Activated CD8-positive, alpha-beta memory T cell treated with anti-CD3 and anti-CD28 coated beads for 24 hours (primary cell): Measurements from ENCODE around the gene ABCC4.

ENCODE experiments used
- DNase-seq: peaks from one replicate; pipeline ENCODE4 v3.0.0-alpha.2; 2020

Gene ABCC4

GRCh38 chr13:95106562-95106961, 194.7 kb downstream of the ABCC4 start:
- DNase-seq = no peak

DNA sequence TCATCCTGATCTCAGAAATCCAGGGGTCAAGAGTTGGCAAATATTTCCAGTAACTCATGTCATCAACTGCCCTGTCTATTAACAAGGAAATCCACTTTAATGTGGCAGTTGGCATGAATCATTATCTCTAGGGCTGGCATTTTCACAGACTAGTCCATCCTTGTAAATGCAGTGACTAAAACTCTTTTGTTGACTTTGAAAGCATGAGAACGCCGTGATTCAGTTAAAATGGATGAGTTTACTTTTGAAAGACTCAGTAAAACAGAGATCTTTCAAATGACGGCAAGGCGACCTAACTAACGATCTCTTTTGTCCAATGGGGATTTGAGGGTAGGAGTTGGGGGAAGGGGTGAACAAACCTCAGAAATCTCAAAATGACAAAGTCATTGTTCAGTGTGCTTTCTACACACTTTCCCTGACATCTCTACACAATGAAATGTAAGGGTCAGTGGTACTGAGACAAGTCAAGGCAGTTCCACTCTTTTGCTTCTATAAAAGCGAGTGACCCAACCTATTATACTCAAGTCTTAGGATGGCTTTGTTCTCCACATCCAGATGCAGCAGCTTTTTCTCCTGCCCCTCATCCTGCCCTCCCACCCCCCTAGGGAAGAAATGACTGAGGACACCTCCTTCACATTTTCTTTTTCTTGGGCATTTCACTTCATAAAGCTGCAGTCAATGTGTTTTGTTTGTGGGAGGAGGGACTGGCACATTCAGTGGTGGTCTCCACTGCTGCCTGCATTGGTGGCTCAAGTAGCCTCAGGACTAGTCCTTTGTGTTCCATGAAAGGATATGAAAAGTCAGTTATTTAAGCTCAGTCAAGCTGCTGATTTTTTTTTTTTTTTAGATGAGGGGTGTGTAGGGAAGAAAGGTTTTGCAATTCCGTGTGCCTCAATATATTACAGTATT, 200.5 kb downstream of the ABCC4 start:
- DNase-seq = no peak

DNA sequence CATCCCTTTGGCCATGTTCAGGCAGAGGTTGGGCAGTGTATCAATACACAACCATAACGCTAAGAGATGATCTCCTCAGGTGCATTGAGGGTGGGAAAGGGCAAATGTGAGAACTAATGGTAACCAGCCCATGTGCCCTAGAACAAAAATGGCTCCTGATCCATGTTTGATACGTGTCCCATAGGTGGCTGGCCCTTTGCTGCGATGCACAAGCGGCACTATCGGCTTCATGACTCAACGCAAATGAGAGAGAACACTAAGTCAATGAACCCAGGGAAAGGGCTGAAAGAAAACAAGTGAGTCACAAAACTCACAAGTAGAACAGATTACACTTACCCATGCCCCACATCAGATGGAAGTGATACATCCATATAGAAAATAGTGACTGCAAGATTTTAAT, 201.7 kb downstream of the ABCC4 start:
- no peak for DNase-seq

GRCh38 chr13:95098916-95099315, 202.3 kb downstream of the ABCC4 start:
- DNase-seq = no peak

GRCh38 chr13:95091755-95092154, 209.5 kb downstream of the ABCC4 start:
- no peak for DNase-seq

GRCh38 chr13:95087746-95088305, 213.4 kb downstream of the ABCC4 start:
- DNase-seq = no peak

- no peak for DNase-seq
These were observed 214.5 kb downstream of the ABCC4 start for GRCh38 chr13:95086761-95087160.

- DNase-seq = no peak
These were observed 217.5 kb downstream of the ABCC4 start for GRCh38 chr13:95083758-95084157.

GRCh38 chr13:95083066-95083465, 218.2 kb downstream of the ABCC4 start:
- no peak for DNase-seq

GRCh38 chr13:95075506-95075905, 225.7 kb downstream of the ABCC4 start:
- no peak for DNase-seq

DNA sequence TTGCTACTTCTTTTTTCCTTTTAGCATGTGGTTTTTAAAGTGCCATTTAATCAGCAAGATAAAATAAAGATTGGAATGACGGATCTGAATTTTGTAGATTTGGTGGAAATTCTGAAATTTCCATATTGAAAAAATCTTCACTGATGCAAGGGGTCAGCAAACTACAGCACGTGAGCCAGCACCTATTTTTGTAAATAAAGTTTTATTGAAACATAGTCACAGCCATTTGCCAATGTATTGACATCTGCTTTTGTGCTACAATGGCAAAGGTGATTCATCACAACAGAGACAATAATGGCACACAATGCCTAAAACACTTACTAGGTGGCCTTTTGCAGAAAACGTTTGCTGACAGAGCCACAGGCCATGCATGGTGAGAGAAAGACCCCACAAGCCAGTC, 226.4 kb downstream of the ABCC4 start:
- DNase-seq = no peak

DNA sequence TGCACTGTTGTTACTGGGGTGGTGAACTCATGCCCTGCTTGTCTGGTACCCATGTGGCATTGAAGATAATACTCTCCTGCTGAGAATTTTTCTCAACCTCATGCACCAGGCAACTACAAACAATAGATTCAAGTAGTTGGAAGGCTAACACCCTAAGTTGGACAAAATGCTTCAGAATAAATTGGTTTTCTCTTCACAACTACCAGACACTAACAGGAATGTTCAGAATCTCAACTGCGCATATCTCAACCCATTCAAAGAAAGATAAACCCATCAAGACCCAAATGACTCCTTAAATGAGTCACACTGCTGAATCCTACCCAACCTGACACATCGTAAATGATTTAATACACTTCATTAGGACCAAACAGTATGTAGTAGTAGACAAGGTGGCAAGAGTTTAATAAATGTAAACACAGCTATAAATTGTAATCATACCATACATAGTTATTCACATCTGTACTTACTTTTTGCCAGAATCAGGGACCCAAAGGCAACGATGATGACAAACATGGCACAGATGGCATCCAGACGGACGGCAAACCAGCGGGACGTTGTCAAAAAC, 227.4 kb downstream of the ABCC4 start:
- DNase-seq = no peak

DNA sequence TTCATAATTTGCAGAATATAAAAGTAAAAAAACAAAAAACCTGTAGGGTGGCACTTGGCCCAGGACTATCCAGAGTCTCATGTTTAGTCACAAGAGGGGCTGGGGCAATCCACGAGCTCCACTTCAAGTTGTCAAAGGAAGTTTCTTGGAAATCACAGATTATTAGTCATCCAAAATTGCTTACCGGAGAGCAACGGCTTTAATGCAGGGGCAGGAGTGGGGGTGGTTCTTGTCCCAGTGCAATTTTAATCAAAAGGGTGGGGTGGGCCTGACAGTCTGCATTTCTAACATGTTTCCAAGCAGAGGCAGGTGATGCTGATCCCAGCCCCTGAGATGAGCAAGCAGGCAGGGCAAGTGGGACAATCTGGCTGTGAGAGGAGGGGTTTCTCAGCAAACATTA, 233.9 kb downstream of the ABCC4 start:
- no peak for DNase-seq

GRCh38 chr13:95060014-95060519, 241.2 kb downstream of the ABCC4 start:
- no peak for DNase-seq

DNA sequence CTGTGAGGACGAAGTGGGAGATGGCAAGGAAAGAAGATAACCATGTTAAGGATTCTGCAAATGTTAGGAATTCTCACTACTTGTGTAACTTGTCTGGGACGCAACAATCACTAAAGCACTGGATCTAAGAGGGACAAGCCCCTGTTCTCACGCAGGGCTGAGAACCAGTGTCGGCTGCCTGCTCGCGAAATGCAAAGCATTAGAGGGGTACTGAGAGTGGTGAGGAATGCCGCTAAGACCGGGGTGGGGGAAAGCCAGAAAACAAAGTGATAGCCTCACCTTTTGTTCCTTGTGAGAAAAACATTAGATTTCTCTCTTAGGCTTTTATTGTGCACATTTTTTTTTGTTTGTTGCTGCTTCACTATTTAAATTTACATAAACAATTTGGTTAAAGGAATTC, 241.9 kb downstream of the ABCC4 start:
- DNase-seq = no peak

DNA sequence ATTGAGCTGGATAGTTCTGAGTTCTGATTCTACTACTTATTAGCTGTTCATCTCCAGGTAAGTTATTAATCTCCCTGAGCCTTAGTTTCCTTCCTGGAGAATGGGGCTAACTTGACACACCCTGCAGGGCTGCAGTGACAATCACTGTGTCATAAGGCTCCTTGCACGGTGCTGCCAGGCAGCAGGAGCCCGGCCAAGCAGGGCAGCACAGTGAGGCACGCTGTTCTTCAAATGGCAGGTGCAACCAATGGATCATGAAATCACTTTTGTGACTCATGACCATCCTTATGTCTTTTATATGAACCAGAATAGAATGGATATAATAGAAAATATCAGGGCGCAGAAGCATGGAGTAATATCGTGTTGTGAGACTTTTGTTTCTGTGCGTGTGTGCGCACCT, 242.6 kb downstream of the ABCC4 start:
- DNase-seq = no peak

DNA sequence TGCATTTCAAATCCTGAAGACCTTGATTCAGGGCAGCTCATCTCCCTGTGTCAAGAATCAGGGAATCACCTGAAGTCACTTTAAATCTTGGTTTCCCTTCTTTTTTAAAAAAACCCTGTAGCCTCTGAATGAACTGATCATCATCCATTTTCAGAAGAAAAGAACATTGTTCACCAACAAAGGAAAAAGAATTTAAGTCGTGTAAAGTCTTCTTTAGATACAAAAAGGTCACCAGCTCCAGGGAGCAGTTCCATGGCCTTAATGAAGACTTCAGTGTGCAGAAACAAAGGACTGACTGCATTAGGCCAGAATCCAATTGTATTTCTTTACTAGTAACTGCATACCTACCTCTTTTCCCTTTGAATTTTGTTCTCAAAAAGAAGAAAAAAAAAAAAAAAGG, 245.0 kb downstream of the ABCC4 start:
- DNase-seq = no peak

GRCh38 chr13:95050800-95051615, 250.2 kb downstream of the ABCC4 start:
- no peak for DNase-seq

DNA sequence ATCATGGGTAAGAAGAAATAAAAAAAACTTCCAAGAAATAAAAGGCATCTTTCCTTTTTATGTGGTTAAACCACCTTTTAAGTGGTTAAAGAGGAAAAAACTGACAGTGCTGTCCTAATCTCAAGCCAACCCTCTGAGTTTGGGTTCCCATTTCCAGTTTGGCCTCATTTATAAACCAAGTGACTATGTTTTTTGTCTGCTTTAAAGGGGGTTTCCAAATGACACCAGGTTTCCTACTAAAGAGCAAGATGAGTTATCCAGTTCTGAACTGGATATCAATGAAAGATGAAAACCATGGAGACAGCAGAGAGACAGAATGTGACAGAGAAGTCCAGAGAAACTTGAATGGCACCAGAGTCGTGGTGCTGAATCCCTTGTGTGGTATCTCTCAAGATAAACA, 251.5 kb downstream of the ABCC4 start:
- DNase-seq = no peak

DNA sequence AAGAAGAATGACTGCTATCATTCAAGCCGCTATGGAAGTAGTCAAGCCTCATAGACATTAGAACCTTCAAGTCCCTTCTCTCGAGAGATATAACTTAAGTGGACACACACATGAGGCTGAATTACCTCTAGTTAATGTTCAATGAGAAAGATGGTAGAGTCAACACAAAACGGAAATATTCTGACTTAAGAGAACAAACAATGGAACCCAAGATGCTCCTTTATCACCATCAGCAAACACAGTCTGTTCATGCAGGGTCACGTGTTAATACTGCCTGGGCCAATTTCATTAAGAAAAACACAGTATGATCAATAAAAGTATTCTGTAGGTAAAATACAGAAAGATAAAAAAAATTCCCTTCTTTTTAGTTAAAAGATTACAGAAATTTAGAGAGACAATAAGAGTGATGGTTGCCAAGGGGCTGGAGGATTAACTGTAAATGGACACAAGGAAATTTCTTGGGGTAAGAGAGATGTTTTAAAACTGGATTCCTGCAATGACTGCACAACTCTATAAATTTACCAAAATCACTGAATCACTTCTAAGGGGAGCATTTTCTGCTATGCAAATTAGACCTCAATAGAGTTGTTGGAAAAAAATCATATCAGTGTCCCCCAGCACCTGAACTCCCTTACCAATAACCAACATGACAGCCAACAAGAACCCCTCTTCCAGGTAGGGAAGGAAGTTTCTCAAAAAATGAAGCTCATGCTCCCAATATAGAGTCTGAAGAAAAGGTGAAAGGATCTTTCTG, 256.6 kb downstream of the ABCC4 start:
- DNase-seq = no peak

DNA sequence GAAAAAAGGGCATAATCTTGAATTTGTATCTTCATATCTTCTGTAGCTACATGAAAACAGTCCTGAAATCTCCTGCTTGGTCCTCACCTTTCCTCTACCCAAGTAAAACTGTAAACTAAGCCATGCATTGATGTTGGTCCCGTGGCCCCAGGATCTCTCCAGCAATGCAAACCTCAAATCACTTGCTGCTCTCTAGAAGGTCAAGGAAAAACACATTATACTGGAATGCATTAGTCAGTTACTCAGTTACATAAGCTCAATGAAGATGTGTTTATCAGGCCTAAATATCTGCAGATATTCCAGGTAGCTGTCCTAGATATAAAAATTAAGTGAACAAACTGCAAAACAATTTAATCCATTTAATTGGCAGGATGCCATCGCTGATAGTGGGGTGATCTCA, 261.8 kb downstream of the ABCC4 start:
- DNase-seq = no peak

- no peak for DNase-seq
These were observed 262.3 kb downstream of the ABCC4 start for GRCh38 chr13:95038949-95039348.
